ENCODE measurements around the gene NDUFAF7.

GRCh38 chr2:37291680-37292079 lies 60.2 kb downstream of the NDUFAF7 start:
- TF ChIP-seq CTCF (IDR thresholded peaks at IDR 0.05) (no peak), POLR2AphosphoS5 (IDR thresholded peaks at IDR 0.05) (no peak), POLR2A (IDR thresholded peaks at IDR 0.05) (no peak), EP300 (IDR thresholded peaks at IDR 0.05; ENCODE audit: low read depth) (no peak)

Data from transverse colon (tissue), 4 donors.